Measurements from ENCODE around the gene PHKB. TPM values are rescaled to one million over a fixed set of nuclear protein-coding genes. Genes with fewer than 3 reads are reported as not detected.
A peak's percentile ranks its signal among the peaks of the same experiment; 100 is the strongest.

Gene PHKB
- total RNA-seq, 1 donor from 2014 or later, result 72.1 TPM

- DNase-seq (no peak), ATAC-seq (ENCODE audit: poor library complexity) (no peak)
- intact Hi-C loops (cut with DNase I), result no loop called here
These were observed 125.0 kb downstream of the PHKB start for GRCh38 chr16:47586121-47586520.

GRCh38 chr16:47590472-47590871 is 129.3 kb downstream of the PHKB start:
- ATAC-seq (ENCODE audit: poor library complexity) (no peak), DNase-seq (no peak)
- intact Hi-C loops (cut with DNase I), result no loop called here

GRCh38 chr16:47592232-47592631 is 131.1 kb downstream of the PHKB start:
- no peak for DNase-seq

DNA sequence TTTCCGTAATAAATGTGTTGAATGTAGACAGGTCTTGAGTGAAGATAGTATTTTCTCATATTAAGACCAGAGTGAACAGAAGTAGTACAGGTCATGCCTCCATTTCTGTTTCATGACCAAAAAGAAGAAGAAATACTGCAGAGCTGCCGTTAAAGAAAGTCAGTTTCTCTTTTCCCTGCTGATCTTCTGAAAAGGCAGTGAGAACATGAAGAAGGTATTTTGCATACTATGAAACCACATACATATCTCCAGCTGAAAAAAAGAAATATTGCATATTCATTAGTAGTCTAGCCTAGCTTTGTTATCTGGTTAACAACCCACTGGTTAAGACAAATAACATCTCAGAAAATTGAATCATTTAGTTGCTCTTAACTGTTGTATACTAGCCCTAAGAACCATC is 138.4 kb downstream of the PHKB start:
- intact Hi-C loops (cut with DNase I), result no loop called here
- ATAC-seq (ENCODE audit: poor library complexity) (no peak), DNase-seq (no peak)

More at GRCh38 chr16:47592232-47592631, 131.1 kb downstream of the PHKB start:
- intact Hi-C loops (cut with DNase I), result no loop called here
- no peak for ATAC-seq (ENCODE audit: poor library complexity)

- intact Hi-C loops (cut with DNase I), result no loop called here
- DNase-seq (no peak), ATAC-seq (ENCODE audit: poor library complexity) (no peak)
These were observed 139.2 kb downstream of the PHKB start for GRCh38 chr16:47600376-47600775.

- ATAC-seq (ENCODE audit: poor library complexity) (no peak), DNase-seq (no peak)
- intact Hi-C loops (cut with DNase I), result no loop called here
These were observed 143.2 kb downstream of the PHKB start for GRCh38 chr16:47604306-47604705.

DNA sequence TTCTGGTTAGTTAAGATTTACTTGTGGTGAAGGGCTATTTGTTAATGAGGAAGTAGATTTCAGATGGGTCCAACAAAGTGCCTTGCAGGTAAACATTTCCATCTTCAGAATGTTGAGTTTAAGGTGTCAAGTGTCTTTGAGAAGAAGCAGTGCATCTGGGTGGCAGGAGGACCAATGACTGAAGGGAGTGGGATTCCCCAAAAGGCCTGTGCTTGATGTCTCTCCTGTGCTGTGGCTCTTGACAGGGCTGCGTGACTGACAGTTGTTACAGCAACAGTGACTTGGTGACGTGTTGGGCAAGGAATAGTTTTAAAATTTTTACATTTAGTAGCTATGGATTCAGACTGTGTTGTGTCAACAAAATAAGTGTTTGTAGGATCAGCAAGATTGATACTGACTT is 149.9 kb downstream of the PHKB start:
- ATAC-seq (ENCODE audit: poor library complexity) (no peak), DNase-seq (no peak)
- intact Hi-C loops (cut with DNase I), result no loop called here

DNA sequence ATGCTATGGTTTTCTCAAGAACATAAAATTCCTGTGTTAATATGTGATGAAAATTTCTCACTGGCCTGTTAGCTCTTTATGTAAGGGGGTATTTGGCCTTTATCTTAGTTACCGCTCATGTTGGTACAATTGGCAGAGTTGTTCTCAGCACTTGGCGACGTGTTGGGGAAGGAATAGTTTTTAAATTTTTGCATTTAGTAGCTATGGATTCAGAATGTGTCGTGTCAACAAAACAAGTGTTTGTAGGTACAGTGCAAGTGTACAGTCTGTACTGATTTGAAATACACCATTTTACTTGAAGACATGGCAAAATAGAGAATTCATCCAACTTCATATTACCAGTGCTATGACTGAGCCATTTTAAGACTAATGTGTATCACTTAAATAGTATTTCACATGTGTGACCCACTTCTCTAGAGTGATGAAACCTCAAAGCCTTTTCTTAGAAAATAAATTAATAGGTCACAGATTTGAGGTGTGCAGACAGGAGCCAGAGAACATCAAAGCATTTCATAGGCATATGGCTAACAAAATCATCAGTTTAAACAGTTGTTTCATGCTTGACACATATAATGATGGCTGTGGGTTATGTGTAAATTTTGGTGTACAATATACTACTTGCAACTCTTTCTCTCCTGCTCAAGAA is 150.8 kb downstream of the PHKB start:
- DNase-seq, result no peak
- ATAC-seq (ENCODE audit: poor library complexity), result peak; percentile 58
- intact Hi-C loops (cut with DNase I), result no loop called here

DNA sequence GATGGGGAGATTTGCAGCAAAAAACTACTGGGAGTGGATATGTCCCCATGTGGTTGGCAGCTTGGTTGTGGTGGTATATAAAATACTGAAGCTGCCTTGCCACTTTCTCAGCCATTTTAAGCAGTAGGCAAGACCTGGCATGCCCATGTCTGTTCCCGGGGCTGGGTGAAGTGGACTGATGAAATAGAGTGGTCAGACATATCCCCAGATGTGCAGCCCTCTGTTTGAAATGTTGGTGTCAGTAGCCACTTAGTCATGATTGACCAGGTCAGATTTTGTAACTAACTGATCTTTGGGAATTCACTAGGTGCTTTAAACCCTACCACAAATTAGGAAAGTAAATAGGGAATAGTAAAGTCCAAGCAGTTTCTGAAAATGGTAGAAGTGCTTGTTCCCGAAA is 151.6 kb downstream of the PHKB start:
- ATAC-seq (ENCODE audit: poor library complexity), result no peak
- intact Hi-C loops (cut with DNase I), result no loop called here

DNA sequence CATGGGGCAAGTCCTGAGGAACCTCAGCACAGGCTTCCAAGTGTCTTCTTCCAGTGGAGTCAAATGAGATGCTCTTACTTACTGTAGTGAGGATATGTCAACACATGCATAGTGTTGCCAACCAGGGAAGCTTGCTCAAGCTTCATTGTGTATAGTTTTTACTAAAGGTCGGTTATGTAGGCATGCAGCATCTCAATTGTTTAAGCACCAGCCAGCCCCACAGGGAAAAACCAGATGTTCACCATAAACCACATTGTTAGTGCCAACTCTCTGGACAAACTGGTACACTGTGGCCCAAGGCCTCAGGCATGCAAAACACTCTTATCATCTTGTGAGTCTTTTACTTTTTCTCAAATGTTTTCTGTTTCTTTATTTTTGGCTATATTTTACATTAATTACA is 152.1 kb downstream of the PHKB start:
- DNase-seq (no peak), ATAC-seq (ENCODE audit: poor library complexity) (peak; percentile 26)
- intact Hi-C loops (cut with DNase I), result no loop called here

More for the DNA sequence above, 151.6 kb downstream of the PHKB start:
- no peak for DNase-seq

DNA sequence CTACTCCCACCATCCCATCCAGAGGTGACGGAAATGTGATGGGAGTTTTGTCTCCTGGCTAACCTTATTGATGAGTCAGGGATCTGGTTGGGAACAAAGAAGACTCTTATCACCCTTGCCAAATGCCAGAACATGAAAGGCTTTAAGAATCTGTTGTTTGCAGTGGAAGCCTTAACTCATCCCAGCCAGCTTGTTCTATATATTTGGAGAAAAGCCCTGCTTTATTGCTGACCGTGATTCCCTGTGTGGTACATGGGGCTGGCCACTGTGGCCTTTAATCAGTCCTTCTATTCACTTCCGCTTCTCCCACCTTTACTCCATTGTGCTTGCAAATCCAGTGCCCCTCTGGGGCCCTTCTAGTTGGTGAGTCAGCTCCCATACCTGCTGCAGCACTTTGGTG is 156.6 kb downstream of the PHKB start:
- intact Hi-C loops (cut with DNase I), result no loop called here
- ATAC-seq (ENCODE audit: poor library complexity), result no peak
- no peak for DNase-seq

DNA sequence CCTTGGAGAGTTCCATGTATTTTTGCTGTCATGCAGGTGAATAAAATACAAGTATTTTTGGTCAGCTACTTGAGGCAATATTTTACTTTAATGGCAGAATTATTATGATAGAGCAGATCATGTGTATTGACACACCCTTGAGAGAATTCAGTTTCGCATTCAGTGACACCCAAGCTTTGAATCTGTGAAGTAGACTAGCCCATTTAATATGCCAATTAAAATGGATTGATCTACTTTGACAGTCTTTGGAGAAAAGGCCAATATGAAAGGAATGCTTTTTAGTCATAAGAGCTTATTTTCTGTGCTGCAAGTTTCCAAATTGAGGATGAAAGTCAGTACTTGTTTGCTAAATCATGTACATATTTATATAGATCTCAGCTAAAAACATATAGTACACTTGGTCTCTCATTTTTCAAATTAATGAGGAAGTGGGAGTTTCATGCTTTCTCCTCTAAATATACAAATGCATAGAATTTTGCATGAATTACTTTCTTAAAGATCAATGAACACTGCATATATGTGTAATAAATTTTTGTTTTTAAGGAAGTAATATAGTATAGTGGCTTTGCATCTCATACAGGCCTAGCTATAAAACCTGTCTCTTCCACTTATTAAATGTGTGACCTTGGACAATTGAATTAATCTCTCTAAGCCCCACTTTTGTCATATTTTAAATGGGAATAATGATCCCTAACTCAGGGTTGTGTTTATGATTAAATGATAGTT is 161.5 kb downstream of the PHKB start:
- no peak for ATAC-seq (ENCODE audit: poor library complexity)
- no peak for DNase-seq
- intact Hi-C loops (cut with DNase I), result no loop called here

- intact Hi-C loops (cut with DNase I), result no loop called here
- ATAC-seq (ENCODE audit: poor library complexity), result no peak
- no peak for DNase-seq
These were observed 163.4 kb downstream of the PHKB start for GRCh38 chr16:47624563-47624962.

- ATAC-seq (ENCODE audit: poor library complexity) (no peak), DNase-seq (no peak)
- intact Hi-C loops (cut with DNase I), result no loop called here
These were observed 164.0 kb downstream of the PHKB start for GRCh38 chr16:47625115-47625567.

GRCh38 chr16:47626246-47626645 is 165.1 kb downstream of the PHKB start:
- intact Hi-C loops (cut with DNase I), result no loop called here
- DNase-seq (no peak), ATAC-seq (ENCODE audit: poor library complexity) (no peak)

DNA sequence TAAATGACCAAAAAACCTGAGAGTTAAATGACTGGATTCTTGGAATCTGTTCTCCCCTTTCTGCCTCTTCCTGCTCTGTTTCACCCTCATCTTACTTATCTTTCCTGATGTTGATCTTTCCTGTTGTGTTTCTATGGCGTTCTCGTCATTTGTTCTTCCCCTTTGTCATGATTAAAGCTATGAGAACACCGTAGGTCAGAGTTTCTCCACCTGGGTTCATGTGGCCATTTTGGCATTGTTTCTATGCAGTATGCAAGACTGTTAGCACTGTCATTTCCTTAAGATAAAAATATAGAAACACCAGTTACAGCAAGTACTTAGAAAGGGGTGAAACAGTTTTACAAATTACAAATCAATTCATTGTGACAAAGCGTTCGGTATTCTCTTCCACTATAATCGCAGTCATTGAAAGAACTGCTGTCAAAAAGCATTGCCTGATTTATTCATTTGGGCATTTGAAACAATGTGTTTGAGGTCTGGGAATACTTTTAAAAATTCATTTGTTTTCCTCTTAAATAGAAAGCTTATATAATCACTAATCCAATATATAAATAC is 166.0 kb downstream of the PHKB start:
- no peak for ATAC-seq (ENCODE audit: poor library complexity)
- no peak for DNase-seq
- intact Hi-C loops (cut with DNase I), result no loop called here

DNA sequence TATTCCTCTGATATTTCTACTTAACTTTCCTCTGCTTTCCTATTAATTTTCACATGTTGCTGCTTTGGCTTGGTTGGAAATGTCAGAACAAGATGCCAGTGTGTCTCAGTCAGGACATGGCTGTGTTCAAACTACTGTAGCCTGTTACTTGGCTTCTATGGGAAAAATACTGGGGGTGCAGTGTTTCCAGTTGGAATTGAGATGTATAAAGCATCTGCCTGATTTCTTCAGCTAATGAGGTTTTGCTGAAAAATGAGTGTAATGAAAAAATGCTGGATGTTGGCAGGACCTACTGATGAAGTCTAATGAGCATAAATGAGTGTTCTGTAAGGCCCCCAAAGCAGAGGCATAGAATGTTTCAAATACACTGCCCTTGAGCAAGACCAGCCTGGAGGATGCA is 166.6 kb downstream of the PHKB start:
- ATAC-seq (ENCODE audit: poor library complexity) (no peak), DNase-seq (no peak)
- intact Hi-C loops (cut with DNase I), result no loop called here

DNA sequence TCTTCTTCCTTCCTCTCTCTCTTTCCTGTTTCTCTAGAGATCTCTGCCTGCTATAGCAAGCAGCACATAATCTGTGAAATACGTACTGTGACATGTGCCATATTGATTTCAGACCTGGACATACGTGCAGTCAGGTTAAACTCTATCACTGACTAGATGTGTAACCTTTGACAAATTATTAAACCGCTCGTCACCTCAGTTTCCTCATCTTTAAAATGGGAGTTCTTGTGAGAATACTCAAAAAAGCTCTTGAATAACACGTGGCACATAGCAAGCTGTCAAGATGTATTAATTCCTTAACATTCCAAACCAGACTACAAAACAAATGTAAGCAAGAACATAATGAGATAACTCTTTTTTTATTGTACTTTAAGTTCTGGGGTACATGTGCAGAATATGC is 170.0 kb downstream of the PHKB start:
- DNase-seq (no peak), ATAC-seq (ENCODE audit: poor library complexity) (no peak)
- intact Hi-C loops (cut with DNase I), result no loop called here

- DNase-seq, result no peak
- intact Hi-C loops (cut with DNase I), result no loop called here
- ATAC-seq (ENCODE audit: poor library complexity), result no peak
These were observed 173.0 kb downstream of the PHKB start for GRCh38 chr16:47634126-47634525.

- intact Hi-C loops (cut with DNase I), result no loop called here
- no peak for ATAC-seq (ENCODE audit: poor library complexity)
These were observed 173.6 kb downstream of the PHKB start for GRCh38 chr16:47634727-47635126.

More at GRCh38 chr16:47634727-47635126, 173.6 kb downstream of the PHKB start:
- no peak for DNase-seq
